HG03060 (cell line): ENCODE data around the gene SCAPER.
"Not testable (repeated sequence)": the region's sequence is repeated elsewhere in the genome, so short reads cannot be mapped to it uniquely, and the experiment has no call there.

Experiments
- ATAC-seq: cut with Tn5 transposase; IDR thresholded peaks from one replicate; pipeline ENCODE4 v1.9.1; 2021; ENCODE audit warnings: low read depth, moderate number of reproducible peaks; ENCODE audit not compliant: unreplicated experiment

SCAPER gene

GRCh38 chr15:76309601-76310330 lies 595.4 kb downstream of the SCAPER start:
- ATAC-seq: no peak

GRCh38 chr15:76303909-76304308 lies 601.2 kb downstream of the SCAPER start:
- ATAC-seq: no peak

- ATAC-seq: no peak
Measured at GRCh38 chr15:76299786-76300185, 605.4 kb downstream of the SCAPER start.

GRCh38 chr15:76298986-76299385 lies 606.2 kb downstream of the SCAPER start:
- ATAC-seq: no peak

GRCh38 chr15:76297951-76298350 lies 607.2 kb downstream of the SCAPER start:
- not testable (repeated sequence) for ATAC-seq
